GM21367 (cell line): ENCODE data around the gene HOXA9.

Experiments used
- ATAC-seq: cut with Tn5 transposase; IDR thresholded peaks from one replicate; pipeline ENCODE4 v1.9.1; 2021; ENCODE audit not compliant: unreplicated experiment

Gene HOXA9

DNA sequence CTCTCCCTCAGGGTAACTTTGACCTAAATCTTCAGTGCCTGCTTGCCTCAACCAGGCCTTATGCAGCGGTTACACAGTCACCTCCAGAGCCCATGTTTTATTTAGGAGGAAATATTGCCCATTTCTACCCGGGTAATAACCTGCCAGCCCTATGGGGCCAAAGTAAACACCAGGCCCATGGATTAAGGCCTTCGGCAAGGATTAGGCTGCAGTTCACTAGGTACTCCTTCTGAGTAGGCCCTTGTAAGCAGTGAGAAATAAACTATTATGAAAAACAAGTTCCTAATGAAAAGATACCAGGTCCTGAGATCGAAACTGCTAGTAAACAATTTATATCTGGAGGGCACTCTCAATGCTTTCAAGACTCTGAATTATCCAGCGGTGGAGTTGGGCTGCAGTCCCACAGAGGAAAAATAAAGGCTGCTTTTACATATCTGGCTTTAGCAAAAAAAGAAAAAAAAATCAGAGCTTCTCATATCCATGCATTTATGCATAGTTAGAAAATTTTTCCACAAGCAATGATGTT, 12.5 kb upstream of the HOXA9 start:
- no peak for ATAC-seq

DNA sequence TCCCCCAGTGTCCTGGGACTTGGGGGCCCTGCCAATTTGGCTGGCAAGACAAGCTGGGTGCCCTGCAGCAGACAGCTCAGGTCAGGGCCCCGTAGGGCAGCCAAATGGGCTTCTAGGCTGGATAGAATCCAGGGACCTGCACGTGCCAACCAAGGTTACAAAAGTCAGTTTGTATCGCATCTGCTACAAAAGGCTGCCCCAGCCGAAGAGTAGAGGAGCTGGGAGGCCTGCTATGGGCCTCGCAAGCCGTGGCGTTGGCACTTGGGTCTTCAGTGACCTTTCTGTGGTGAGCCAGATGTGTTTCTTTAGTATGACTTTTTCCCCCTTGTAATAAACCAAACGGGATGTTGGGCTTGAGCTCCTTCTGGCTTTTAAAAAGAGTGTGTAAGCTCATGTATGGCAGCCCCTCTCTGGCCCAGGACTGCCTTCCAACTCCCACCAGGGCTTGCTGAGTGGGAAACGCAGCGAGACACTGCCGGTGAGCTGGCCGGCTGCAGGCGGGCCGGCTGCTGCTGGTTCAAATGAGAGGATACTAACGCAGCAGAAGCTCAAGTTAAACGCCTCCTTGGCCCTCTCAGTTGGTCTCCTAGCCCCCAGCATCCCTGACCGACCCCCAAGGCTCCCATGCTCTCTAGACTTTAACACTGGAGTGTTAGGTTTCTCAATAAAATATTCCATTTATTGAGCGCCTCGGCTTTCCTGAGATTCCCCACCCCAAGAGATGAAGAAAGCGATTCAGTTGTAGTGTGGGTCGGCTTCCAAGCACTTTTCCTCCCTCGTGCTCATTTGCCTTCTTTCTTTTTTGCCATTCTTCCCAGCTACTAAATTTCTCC, 11.8 kb upstream of the HOXA9 start:
- no peak for ATAC-seq

DNA sequence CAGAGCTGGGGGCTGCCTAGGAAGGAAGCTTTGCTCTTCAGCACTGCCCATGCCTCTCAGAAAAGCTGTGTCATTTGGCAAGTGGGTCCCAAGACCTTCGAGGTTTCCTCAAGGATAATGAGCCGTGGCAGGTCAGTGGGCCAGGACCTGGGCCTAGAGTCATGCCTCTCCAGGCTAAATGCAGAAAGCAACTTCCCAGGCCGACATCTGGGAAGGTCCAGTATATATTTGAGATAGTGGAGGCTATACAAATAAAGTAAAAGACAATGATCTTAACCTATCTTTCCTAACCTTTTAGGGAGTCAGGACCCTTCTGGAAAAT, 11.1 kb upstream of the HOXA9 start:
- ATAC-seq, result no peak

DNA sequence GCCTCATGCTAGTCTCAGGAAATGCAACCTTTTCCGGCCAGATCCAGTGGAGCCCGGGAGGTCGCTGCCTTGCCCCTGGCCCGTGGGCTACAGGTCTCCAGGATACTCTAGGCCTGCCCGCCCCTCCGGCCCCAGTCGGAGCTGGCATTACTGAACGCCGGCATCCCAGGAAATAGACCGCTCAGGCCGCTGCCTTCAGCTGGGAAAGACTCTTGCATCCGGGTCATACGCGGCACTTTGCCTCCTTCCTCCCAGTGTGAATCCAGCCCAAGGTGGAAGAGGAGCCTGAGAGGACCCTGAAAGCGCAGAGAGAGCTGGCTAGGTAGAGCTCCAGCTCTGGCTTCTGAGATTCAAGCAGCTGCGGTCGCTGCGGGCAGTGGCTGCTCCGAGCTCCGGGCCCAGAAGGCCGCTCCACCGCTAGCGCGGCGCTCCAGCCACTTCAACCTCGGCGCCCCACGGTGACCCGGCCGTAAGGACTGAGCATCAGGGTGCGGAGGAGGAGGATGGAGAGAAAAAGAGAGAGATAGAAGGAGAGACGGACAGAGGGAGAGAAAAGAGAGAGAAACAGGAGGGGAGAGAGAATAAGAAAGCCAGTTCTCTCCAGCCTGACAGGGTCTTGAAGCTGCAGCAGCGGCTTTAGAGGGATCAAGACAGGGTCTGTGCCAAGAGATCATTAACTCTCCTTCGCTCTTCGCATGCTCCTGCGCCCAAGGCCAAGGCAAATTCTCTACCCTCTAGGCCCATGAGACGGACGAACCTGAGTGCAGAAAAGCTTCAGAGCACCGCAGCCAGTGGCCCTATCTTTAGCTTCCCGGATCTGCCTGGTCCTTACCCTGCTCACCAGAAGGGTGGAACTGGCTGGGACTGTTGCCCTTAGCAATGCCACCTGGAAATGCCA, 10.5 kb upstream of the HOXA9 start:
- ATAC-seq, result no peak

DNA sequence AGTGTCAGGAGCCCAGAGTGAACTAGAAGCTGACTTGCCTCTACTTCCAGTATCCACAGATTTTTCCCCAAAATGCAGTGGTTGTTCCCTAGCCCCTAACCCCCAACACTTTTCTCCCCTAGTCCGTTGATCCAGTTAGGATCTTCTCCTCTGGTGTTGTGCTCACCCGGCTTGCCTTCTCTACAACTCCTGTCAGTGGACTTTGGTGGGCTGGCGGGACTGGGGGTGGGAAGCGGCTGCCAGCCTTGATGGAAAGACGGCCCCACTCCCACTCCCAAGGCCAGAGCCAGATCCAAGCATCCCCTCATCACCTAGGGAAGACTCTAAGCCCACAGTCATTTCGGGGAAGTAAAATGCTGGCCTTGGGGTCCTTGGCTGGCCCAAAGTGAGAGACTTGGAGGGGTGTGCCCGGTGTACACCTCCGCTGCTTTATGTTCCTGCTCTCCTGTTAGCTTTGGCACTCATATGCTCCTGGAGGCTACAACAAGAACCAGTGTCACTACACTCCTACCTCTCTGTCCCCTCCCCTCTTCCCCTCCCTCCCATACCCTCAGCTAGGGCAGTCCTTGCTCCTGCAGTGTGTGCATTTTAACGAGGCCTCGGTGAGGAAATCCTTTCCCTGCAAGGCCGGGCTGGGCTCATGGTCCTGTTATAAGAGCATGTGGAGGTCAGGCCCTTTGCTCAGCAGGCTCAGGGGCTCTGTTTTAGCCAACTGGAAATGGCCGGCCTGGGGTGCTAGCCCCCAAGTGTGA, 9.7 kb upstream of the HOXA9 start:
- ATAC-seq, result no peak

DNA sequence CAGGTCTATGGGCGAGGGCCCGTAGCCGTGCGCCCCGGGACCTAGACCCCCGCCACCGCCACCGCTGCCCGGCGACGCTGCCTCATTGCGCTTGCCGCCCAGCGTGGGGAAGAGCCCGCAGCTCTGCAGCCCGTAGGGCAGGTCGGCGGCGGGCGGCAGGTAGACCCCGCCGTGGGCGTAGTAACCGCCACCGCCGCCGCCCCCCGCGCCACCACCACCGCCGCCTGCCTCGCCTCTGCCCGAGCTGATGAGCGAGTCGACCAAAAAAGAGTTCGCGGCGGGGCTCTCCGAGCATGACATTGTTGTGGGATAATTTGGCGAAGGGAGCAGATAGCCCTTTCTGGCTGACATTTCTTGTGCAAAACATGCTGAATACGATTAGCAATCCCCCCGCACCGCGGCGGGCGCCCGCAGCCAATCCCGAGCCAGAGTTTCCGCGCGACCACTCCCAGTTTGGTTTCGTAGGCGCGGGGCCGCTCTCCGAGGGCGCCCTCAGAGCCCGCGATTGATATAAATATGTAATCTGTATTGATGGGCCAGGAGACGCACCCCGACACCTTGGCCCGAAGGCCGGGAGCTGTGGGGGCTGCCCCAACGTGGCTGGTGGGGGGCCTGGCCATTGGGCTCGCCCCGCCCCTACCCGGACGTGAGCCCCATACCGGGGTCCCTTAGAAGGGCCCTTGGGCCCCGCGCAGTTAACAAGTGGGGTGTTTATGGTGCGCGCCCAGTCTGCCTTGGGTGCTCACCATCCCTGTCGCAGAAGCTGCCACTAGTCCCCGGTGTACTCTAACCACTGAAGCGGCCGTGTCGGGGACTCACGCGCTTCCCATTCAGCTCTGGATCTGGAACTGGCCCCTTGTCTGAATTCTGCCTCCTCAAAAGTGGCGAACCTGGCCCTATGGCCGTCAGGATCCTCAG, 8.9 kb upstream of the HOXA9 start, which contains the start of gene HOXA10:
HOXA10 (minus strand) TSS at position 365 of the 918 bp plus-strand sequence; CDS start at position 351, 14 bp downstream.
- no peak for ATAC-seq

DNA sequence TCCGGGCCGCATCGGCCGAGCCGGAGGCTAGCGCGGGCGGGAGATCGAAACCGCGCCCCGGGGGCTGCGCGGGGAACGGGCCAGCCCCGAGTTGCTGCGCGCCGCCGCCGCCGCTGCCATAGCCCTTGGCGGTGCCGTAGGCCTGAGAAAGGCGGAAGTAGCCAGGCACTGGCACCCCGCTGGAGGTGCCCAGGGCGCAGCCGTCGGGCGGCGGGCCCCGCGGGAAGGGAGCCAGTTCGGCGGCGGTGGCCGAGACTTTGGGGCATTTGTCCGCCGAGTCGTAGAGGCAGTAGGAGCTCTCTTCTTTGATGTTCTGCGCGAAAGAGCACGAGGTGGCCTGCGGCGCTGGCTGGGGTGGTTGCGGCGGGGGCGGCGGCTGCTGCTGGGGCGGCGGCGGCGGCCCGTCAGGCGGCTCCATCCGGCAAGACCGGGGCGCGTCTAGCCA, 8.2 kb upstream of the HOXA9 start:
- ATAC-seq, result no peak

DNA sequence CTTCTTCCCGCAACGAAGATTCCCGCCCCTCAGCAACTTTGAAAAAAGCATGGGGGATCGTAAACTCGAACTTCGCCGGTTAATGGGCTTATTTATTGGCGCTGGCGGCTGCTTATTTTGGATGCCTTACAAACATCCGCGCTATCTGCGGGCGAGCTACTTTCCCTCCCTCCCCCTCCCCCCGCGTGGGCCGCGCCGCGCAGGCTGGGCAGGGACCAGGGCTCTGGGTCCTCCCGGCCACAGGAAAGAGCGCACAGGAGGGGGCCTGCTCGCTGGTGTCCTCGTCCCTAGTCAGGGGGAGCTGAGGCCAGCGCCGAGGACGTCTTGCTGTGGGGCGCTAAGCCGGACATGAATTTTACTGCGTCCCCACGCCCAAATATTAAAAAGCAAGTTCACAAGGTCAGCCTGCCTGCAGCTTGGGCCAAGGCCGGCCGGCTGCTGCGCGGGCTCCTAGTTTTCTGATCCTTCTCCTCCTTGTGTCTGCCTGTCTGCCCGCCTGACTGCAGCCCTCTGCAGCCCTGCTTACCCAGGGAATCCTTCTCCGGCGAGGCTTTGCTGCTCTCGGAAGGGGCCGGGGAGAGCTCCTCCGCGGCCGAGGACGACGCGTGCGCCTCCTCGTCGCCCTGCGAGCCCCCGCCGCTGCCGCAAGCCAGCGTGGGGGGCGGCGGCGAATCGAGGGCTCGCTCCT, 7.6 kb upstream of the HOXA9 start:
- ATAC-seq, result no peak

DNA sequence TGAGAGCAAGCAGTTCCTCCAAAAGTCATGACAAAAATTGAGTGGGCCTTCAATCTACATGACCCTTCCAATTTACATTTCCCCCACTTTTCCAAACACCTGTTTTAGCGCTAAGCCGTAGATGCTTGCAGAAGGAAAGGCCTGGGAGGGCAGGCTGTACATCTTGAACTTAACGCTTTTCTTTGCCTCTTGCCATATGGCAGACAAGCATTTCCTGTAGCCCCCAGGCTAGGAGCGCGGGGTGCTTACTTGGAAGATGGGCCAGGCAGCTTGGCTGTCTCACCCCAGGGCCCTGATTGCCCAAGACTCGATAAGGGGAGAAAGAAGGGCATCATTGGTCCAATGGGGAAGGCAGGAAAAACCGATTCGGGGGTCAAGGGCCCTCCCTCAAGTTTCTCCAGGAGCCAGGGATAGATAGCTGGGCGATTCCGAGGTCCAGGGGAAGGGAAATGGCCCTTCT, 7.0 kb upstream of the HOXA9 start:
- ATAC-seq, result no peak

DNA sequence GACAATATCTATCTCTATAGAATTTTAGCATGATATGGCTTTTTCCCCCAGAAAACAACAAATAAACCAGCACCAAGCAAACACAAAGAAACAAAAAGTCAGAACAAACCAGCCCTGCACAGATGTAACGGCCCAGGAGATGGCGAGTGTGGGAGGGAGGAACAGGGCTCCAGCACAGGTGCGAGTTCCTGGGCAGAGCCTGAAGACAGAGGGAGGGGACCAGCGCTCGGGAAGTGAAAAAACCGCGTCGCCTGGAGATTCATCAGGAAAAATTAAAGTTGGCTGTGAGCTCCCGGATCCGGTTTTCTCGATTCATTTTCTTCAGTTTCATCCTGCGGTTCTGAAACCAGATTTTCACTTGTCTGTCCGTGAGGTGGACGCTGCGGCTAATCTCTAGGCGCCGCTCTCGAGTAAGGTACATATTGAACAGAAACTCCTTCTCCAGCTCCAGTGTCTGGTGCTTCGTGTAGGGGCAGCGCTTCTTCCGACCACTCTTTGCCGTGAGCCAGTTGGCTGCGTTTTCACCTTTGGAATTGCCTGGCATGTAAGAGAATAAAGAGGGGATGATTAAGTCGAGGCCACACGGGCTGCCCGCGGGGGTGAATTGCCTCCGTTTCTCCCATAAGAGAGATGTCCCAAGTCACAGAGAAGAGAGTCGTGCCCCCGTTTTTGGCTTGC, 6.4 kb upstream of the HOXA9 start:
- no peak for ATAC-seq

DNA sequence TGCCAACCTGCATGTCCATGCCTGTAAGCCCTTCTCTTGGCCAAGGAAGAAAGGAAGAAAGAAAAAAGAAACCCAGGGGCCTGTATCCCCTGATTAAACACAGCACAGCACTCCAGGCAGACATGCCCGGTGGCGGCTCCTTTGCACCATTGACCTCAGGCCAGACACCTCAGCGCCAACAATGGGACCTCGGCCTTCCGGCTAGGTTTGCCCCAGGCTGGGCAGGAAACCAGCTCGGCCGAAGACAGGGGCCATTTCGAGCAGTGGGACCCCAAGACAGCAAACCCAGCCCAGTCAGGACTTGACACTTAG, 5.9 kb upstream of the HOXA9 start:
- ATAC-seq, result no peak

DNA sequence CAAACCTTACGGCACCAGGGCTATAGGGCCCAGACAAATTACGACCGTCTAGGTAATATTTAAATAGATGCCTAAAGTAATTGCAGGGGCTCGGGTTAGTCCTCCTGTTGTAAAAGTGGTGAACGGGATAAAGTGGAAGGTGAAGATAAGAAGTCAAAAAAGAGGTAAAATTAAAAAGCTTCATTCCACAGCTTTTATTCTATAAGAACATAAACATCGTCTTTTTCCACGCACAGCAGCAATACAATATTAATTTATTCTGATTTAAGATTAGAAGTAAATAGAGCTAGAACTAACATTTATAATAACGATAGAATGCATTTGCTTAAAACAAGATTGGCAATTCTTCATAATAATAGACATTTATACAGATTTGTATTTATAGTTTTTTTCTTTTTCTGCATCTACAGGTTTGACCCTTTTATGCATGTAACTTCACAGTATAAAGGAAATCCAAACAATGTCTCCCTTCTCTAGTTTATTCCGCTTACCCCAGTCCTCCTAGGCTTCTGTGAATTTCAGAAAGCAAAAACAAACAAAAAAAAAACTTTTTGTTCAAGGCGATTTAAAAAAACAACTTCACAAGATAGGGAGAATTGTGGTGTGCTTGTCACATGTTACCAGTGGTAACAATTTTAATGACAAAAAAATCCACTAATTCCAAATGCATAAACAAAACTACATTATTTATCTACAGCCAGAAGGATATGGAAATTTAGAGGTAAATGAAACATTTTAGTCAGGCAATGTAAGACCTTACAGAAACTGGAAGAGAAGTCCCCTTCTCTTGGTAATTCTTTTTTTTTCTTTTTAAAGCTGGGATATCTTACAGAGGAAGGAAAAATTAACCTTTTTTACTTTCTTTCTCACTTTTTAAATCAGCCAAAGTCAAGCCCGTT, 5.3 kb upstream of the HOXA9 start:
- no peak for ATAC-seq

DNA sequence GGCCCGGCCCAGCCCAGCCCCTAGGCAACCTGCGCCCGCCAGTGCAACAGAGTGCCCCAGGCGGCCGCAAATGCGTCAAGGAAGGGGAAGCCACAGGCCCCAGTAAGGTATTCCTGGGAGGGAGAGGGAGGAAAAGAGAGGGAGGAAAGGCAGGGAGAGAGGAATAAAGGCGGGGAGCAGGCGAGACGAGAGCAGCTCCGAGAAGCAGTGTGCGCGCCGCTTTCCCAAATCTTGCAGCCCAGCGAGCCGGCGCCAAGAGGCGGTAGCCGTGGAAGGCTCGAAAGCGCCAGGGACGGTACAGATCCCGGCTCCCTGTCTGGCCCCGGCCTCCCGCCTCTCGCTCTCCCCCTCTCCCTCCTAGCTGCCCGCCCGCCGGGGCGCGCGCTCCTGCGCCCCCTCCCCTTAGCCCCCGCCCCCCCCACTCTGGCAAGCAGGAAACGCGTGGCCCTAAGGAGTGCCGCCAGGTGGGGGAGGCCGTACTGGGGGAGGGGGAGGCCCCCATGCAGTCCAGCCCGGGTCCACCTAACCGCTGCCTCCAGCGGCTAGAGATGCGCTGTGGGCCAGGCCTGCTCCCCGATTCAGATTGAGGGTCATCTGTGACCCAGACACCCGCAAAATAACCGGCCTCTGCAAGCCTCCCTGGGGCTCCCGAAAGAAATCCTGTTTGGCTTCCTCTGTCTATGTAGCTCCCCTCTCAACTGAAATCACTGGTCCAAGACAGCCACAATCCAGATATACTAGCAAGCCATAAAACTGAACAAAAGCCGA, 4.5 kb upstream of the HOXA9 start:
- no peak for ATAC-seq

DNA sequence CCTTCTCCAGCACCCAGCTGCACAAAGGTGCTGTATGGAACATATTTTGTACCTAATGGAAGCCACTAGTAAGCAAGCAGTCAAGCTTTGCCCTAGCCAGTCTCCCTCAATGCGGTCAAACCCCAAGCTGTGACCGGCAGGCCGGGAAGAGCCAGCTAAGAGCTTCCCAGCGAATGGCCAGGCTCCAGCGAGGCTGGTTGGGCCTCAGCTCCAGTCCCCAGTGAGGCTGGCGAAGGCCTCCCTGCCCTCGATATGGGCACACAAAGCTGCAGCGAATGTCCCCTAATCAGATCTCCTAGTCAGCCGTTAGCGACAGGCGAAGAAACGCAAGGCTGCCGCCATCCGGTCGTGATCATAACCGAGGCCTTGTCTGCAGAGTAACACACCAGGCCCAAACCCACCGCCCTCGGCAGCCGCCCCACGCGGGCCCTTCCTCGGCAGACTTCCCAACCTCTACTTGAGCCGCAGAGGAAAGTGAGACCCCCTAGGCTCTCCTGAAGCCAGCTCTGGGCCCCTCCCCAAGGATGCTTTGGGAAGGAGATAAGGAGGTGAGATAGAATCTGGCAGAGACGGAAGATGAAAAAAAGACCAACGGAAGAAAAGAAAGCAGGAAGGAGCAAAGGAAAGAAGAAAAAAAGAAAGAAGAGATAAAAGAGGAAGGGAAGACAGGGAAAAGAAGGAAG, 3.1 kb upstream of the HOXA9 start:
- no peak for ATAC-seq

DNA sequence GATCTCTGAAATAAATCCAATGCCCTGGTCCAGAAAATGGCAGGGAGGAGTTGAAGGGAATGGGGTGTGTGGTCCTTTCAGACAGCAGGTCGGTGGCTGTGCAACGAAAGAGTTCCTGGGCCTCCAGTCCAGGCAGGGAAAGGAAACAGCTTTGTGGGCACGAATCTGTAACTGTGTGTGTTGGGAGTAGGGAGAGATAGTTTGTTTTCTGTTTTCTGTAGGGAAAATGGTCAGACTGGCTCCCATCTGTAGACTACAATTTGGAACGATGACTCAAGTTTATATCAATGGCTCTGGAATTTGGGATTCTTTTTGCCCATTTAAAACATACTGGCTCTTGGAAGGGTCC, 2.6 kb upstream of the HOXA9 start:
- no peak for ATAC-seq

DNA sequence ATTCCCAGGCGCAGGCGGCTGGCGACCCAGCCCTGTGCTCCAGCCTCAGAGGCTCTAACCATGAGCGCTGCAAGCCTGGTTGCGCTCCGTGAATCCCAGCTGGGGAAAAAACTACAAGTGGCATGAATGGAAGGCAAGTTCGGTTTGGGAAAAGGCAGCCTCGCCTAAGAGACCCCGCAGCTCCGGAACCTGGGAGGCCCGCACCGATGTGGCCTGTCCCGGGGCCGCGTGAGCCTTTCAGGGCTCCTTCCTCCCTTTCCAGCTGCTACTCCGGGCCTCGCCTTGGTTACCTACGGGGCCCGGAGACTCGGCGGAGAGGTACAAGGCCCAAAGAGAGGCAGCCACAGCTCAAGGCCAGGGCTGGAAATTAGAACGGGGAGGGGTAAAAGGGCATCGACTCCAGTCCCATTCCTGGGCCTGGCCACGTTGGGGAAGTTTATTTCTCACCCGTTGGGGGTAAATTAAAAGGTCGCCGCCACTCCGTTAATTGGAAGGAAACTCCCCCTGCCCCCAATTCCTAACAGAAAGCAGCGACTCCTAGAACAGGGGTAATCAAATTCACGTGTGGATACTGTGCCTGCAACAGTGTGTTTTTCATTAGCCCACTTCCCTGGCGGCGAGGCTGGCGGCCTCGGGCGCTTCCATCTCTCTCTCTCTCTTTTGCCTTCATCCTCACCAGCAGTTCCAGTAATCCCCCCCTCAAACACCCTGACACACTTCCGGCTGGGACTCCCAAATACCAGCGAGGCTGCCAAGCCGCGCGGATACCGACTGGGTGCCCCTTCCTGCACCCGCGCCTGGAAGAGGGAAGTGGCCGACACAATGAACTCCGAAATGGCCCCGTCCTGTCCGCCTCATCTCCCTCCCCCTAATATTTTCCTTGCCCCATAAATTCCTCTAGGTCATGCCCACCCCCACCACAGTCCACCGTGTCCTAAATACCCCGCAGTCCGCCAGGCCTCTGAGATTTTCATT, 1.5 kb upstream of the HOXA9 start:
- ATAC-seq, result no peak
